Astrocyte of the spinal cord (primary cell): ENCODE measurements around the gene BFSP2.

ENCODE experiments used
- DNase-seq: peaks from one replicate; pipeline ENCODE4 v3.0.0; 2011; ENCODE audit warnings: low read depth, low spot score
- H3K4me3 ChIP-seq: 2 replicates; pipeline ENCODE4 v1.5.1; 2011; ENCODE audit warnings: low read depth, mild to moderate bottlenecking, low read length, moderate library complexity
- in situ Hi-C: cut with HindIII; loops from 2 replicates; pipeline ENCODE4 v1.10.0; 2017; ENCODE audit warnings: low sequenced_read_pairs
- TF ChIP-seq, protein P1 (sequence below): IDR thresholded peaks from 2 replicates; pipeline ENCODE4 v1.5.1; 2012; ENCODE audit warnings: low read depth, mild to moderate bottlenecking, low read length, inconsistent platforms

The BFSP2 gene

DNA sequence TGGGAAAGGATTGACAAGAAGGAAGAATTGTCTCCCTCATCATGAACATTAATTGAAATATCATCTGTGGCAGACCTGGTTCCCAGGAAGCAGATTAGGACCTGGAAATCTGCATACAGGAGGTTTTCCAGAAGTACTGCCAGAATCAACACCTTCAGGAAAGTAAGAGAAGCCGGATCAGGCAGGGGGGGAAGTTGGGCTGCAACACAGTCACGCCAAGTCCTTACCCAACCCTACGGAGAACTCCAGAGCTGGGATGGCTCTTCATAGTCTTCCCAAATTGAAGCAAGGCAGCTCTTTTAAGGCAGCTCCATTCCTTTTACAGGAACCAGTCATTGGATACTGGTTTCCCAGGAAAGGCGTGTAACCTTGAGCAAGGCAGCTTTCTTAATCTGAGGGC is 35.2 kb upstream of the BFSP2 start:
- TF ChIP-seq, protein P1, sequence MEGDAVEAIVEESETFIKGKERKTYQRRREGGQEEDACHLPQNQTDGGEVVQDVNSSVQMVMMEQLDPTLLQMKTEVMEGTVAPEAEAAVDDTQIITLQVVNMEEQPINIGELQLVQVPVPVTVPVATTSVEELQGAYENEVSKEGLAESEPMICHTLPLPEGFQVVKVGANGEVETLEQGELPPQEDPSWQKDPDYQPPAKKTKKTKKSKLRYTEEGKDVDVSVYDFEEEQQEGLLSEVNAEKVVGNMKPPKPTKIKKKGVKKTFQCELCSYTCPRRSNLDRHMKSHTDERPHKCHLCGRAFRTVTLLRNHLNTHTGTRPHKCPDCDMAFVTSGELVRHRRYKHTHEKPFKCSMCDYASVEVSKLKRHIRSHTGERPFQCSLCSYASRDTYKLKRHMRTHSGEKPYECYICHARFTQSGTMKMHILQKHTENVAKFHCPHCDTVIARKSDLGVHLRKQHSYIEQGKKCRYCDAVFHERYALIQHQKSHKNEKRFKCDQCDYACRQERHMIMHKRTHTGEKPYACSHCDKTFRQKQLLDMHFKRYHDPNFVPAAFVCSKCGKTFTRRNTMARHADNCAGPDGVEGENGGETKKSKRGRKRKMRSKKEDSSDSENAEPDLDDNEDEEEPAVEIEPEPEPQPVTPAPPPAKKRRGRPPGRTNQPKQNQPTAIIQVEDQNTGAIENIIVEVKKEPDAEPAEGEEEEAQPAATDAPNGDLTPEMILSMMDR: no peak
- no peak overlapping the region for H3K4me3 ChIP-seq
- DNase-seq: no peak
- in situ Hi-C loops: no loop called here

DNA sequence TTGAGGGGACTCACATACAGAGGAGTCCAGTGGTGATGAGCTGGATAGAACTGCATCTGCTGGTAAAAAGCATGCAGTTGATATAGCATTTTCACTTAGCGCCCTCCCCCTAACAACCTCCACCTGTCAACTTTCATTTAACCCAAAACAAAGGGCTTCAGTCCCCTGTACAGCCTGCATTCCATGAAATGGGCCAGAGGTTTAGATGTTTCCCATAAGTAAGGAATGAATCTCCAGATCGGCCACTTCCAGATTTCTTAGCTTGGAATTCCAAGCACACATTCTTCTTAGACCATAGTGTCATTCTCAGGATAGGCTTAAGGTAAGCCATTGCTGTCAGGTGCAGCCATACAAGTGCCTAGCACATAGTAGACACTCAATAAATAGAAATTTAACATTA is 32.9 kb upstream of the BFSP2 start:
- DNase-seq: no peak
- TF ChIP-seq, protein P1: no peak
- in situ Hi-C loops: no loop called here
- no peak overlapping the region for H3K4me3 ChIP-seq

DNA sequence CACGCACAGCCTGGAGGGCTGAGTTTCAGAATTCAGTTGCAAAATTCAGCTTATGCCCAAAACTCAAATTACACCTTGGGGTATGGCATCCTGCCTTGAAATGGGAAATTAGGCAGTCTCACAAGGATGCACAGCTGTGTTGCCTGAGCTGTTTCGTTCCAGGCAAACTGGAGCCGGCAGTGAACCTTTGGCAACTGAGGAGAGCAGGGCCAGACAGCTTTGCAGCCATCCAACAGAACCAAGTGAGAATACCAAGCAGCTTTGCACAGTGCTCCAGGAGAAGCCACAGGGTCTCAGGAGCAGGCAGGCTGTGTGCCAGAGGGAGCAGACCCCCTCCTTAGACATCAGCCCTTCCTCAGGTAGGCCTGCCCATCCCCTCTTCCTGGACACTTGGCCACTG is 32.5 kb upstream of the BFSP2 start:
- no peak for DNase-seq
- no peak overlapping the region for H3K4me3 ChIP-seq
- in situ Hi-C loops: no loop called here
- TF ChIP-seq, protein P1: no peak

DNA sequence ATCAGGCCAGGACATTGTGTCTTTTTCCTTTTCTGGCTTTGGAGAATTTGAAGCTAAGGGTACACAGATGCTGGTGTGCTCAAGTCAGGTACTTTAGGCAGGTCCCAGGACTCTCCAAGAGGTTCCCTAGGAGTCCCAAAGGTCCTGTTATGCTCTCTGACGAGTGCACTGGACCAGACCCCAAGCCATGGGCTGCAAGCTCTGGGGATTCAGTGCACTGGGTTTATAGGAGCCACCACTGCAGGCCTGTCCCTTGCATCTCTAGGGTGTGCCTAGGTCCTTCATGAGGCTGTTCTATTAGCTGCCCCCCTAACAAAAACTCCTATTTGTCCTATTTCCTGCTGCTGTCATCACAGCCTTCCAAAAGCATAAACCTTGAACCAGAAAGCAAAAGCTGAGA is 31.9 kb upstream of the BFSP2 start:
- in situ Hi-C loops: no loop called here
- no peak overlapping the region for H3K4me3 ChIP-seq
- DNase-seq: no peak
- TF ChIP-seq, protein P1: no peak

DNA sequence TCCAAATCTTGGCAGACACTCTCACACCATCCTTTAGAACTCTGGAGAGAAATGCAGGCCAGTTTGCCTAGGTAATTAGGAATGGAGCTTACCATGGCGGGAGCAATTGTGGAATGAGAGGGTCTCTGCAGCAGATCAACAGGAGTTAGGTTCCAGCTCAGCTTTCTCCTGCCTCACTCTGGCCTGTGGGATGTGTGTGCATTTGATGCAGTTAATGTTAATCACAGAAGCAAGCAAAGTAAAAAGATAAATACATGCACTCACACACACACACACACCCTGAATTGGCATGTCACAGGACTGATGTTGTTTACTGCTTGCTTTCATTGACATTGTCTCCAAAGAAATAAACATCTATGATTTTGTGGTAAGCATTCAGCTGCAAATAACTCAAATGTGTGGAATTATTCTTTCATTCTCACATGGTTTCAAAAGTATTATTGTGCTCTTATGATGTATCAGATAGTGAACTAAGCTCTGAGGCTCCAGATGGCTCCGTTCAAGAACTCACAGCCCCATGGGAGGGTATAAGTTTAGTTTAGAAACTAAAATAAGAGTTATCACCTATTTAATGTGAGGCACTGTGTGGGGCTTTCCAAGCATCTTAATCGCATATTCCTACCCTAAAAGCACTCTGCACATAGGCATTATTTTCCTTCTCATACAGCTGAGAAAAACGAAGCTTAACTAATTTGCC is 31.3 kb upstream of the BFSP2 start:
- no peak overlapping the region for H3K4me3 ChIP-seq
- in situ Hi-C loops: no loop called here
- DNase-seq: no peak
- TF ChIP-seq, protein P1: no peak

DNA sequence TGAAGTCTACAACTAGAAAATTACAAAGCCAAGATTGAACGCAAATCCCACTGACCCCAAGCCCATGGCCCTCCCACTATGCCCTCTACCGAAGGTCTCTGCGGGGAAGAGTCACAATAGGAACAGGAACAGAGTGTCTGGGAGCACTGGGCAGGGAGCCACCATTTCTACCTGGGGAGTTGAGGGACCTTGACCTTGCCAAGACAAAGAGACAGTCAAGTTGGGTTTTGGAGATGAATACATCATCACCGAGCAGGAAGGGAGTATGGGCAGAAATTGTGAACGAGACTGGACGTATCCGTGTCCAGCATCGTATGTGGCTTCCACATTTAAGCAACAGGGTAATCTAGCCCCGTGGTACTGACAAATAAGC is 30.8 kb upstream of the BFSP2 start:
- no peak overlapping the region for H3K4me3 ChIP-seq
- DNase-seq: no peak
- TF ChIP-seq, protein P1: no peak
- in situ Hi-C loops: no loop called here

DNA sequence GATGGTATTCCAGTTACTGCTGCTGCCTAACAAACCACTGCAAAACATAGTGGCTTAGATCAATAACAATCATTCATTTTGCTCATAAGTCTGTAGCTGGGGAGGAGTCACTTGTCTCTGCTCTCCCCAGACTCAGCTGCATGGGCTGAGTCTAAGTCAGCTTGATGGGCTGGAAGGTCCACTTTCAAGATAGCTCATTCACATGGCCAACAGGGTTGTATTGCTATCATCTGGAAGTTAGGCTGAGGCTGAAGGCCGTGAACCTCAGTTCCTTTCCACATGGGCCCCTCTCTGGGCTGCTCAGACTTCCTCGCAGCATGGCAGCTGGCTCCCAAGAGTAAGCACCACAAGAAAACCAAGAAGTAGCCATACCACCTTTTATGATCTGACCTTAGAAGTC is 28.7 kb upstream of the BFSP2 start:
- in situ Hi-C loops: no loop called here
- DNase-seq: no peak
- no peak overlapping the region for H3K4me3 ChIP-seq
- TF ChIP-seq, protein P1: no peak
